Measurements from ENCODE around the gene C4BPA. TPM values are rescaled to one million over a fixed set of nuclear protein-coding genes. Genes with fewer than 3 reads are reported as not detected.

The C4BPA gene
- total and polyA plus RNA-seq, 8 donors = 1.4 to 15.4 (median 7.9) TPM

- Histone ChIP-seq H3K27me3 (no peaks in the 10 kb centered on the region), H3K36me3 (no peaks in the 10 kb centered on the region), H3K4me3 (no peak overlapping the region), H3K9me3 (no peaks in the 10 kb centered on the region), H3K4me1 (no peaks in the 10 kb centered on the region), H3K27ac (no peak overlapping the region)
- ATAC-seq = no peak
- WGBS, 2 donors = 54 to 66% methylated on average over 5 of the region's 5 CpGs
- intact Hi-C loops (cut with DNase I) = no loop called here
- no peak for FAIRE-seq
- no peak for DNase-seq
- TF ChIP-seq CTCF (IDR thresholded peaks at IDR 0.05) = no peak
These were observed 27.7 kb upstream of the C4BPA start for GRCh38 chr1:207076181-207076955.

DNA sequence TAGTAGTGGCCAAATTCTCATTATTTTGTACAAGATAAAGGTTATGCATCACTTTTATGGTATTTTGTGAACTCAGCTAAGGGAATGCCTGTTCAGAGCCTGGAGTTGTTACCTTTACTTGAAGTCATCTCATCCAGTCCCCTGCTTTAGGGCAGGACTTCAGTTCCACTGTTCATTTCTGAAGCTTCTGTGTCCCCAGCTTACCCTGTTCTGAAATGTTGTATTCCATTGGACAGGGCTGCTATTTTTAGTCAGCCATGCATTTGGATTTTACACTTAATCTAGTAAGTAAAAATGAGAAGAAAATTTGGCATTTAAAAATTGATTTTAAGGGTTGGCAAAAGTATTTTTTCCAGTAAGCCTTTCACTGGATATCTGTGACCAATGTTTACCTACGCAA, 27.0 kb upstream of the C4BPA start:
- no peak overlapping the region for H3K4me3 ChIP-seq
- TF ChIP-seq CTCF (IDR thresholded peaks at IDR 0.05) = no peak
- intact Hi-C loops (cut with DNase I) = no loop called here
- no peak overlapping the region for H3K27ac ChIP-seq
- DNase-seq (no peak), FAIRE-seq (no peak), ATAC-seq (no peak)
- no peaks in the 10 kb centered on the region for H3K27me3 ChIP-seq
- 92 to 95% methylated on average over 1 of the region's 1 CpG for WGBS, 2 donors
- no peaks in the 10 kb centered on the region for H3K4me1 ChIP-seq
- H3K36me3 ChIP-seq = no peaks in the 10 kb centered on the region
- no peaks in the 10 kb centered on the region for H3K9me3 ChIP-seq

DNA sequence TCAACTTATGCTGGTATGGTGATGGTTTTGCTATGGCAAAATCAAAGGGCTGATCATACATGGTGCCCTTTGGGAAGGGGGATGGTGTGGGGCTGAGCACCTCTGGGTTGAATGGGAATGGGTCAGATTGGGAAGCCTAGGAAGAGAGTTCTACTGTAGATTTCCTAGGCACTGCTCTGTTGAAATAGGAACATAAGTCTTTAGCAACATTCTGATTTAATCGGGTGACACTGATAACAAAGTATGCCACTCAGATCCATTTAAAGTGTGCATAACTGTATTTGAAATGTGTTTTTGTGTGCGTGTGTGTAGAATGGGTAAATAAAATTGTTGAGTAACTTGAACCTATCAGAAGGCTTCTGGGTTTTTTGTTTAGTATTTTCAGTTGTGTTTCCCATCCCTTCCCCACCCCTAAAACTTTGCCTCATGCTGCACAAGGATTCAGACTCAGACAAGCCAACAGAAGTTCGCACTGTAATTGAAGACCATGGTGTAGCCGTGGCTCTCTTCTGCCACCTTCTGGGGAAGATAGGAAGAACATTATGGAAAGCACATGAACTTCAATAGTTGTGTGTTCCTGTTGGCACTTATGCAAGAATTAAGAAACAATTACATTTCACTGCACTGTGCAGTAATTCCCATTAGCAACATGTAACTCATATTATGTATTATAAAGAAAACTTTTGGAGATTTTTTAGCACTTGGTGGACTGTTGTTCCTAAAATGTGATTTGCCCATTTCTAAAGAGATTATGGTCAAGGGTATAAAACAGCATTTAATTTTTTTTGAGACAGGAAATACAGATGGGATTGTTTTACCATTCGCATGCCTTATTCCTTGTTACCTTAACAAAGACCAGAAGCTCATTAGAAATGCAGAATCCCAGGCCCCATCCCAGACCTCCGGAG, 26.3 kb upstream of the C4BPA start:
- H3K36me3 ChIP-seq = no peaks in the 10 kb centered on the region
- H3K4me1 ChIP-seq = no peaks in the 10 kb centered on the region
- H3K9me3 ChIP-seq = no peaks in the 10 kb centered on the region
- no peaks in the 10 kb centered on the region for H3K27me3 ChIP-seq
- FAIRE-seq = peak; percentile 95
- peak in 3 of 6 donors; percentile 51 to 79 (median 60) for DNase-seq
- peak; percentile 75 to 85 (median 82) for TF ChIP-seq CTCF (IDR thresholded peaks at IDR 0.05)
- ATAC-seq = peak; percentile 92 to 100 (median 98)
- no peak overlapping the region for H3K4me3 ChIP-seq
- intact Hi-C loops (cut with DNase I) = no loop called here
- WGBS, 2 donors = 25 to 29% methylated on average over 6 of the region's 6 CpGs
- H3K27ac ChIP-seq = no peak overlapping the region

DNA sequence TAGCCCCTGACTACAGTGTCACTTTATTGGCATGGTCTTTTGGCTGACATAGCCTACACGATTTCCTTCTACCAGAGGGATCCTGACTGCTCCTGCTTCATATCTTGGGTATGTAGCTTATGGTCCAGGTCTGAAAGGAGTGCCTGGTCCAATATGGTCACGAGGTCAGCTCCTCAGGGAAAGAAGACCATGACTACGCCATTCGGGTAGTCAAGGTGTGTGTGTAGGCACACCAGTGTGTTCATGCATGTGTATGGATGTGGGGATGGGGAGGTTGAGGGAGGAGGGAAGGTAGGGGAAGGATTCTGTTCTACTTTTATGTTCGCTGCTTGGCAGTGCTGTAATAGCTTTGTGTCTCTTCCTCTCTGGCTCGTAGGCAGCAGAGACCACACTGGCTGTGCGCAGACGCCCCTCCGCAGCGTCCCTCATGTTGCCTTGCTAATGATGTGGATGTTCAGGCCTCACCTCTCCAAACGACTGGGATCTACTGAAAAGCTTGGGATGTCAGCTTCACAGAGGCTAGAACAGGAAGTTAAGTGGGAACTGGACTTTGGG, 25.4 kb upstream of the C4BPA start:
- no peak overlapping the region for H3K27ac ChIP-seq
- FAIRE-seq = no peak

More for the DNA sequence above, 25.4 kb upstream of the C4BPA start:
- WGBS, 2 donors = 73% methylated on average over 11 of the region's 11 CpGs
- no peaks in the 10 kb centered on the region for H3K9me3 ChIP-seq
- no peak overlapping the region for H3K4me3 ChIP-seq
- intact Hi-C loops (cut with DNase I) = no loop called here
- TF ChIP-seq CTCF (IDR thresholded peaks at IDR 0.05) = no peak
- no peak for ATAC-seq
- DNase-seq = no peak
- no peaks in the 10 kb centered on the region for H3K27me3 ChIP-seq
- no peaks in the 10 kb centered on the region for H3K4me1 ChIP-seq
- no peaks in the 10 kb centered on the region for H3K36me3 ChIP-seq

Measured in pancreas (tissue), 10 donors.